ENCODE results near the gene MEMO1. TPM values are rescaled to one million over a fixed set of nuclear protein-coding genes. Genes with fewer than 3 reads are reported as not detected.

MEMO1 gene
- total RNA-seq, 1 experiment from 2014 or later: 44.7 TPM

GRCh38 chr2:31978436-31978835 lies 32.4 kb downstream of the MEMO1 start:
- Histone ChIP-seq H3K27ac (ENCODE audit: low read depth, low read length) (no peak overlapping the region), H3K36me3 (ENCODE audit: control insufficient read depth in 1 of 2, insufficient read depth in 2 of 2, low read length in 2 of 2) (no peaks in the 10 kb centered on the region), H3K9me3 (ENCODE audit: control insufficient read depth in 1 of 2, insufficient read depth in 1 of 2, low read depth in 1 of 2, low read length in 2 of 2) (no peaks in the 10 kb centered on the region), H3K9me2 (ENCODE audit: insufficient read depth) (no peaks in the 10 kb centered on the region), H3K27me3 (ENCODE audit: insufficient read depth, low read length) (no peaks in the 10 kb centered on the region), H3K4me2 (ENCODE audit: low read length) (no peak overlapping the region), H4K20me1 (ENCODE audit: insufficient read depth) (peaks cover 10% of the 10 kb centered on the region; the same call in 1 of the 2 replicates), H2AFZ (ENCODE audit: low read depth, low read length, poor library complexity, severe bottlenecking) (no peak overlapping the region), H3K4me1 (ENCODE audit: control insufficient read depth in 1 of 2, insufficient read depth in 2 of 2, low read length in 2 of 2) (no peaks in the 10 kb centered on the region), H3K9ac (ENCODE audit: low read length) (no peak overlapping the region), H3K79me2 (ENCODE audit: insufficient read depth, low read length) (peaks cover 95% of the 10 kb centered on the region), H3K4me3 (replicated peaks in 1 of 2; ENCODE audit: low read depth in 1 of 2, low read length in 2 of 2) (no peak overlapping the region)
- DNase-seq (ENCODE audit: low read depth, low spot score) (no peak), ATAC-seq (no peak)
- ChIA-PET CTCF (no interaction called here), RAD21 (ENCODE audit: low non-redundant PET in 1 of 2, low total read pairs in 2 of 2, uncharacterized antibody in 2 of 2, unreplicated experiment in 2 of 2) (no interaction called here), POLR2A (no interaction called here)
- BruUV-seq (replicated peaks): no TSS peak
- TF ChIP-seq, protein P1, sequence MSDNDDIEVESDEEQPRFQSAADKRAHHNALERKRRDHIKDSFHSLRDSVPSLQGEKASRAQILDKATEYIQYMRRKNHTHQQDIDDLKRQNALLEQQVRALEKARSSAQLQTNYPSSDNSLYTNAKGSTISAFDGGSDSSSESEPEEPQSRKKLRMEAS (IDR thresholded peaks at IDR 0.05): no peak
- no peak for TF ChIP-seq EGR1 (IDR thresholded peaks at IDR 0.05; ENCODE audit: low read depth)
- TF ChIP-seq EZH2phosphoT487 (IDR thresholded peaks at IDR 0.05; ENCODE audit: borderline replicate concordance): no peak
- intact Hi-C loops (cut with micrococcal nuclease): no loop called here

DNA sequence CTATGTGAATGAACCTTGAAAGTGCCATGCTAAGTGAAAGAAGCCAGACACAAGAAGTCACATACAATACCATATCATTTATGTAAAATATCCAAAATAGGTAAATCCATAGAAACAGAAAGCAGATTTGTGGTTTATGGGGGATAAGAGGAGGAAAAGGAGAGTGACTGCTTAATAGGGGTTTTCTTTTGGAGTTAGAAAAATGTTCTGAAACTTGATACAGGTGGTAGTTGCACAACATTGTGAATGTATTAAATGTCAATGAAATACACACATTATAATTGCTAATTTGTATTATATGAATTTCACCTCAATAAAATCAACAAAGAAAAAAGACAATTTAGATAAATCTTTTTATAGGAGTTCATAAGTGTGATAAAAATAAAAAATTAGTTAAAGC lies 37.1 kb downstream of the MEMO1 start:
- ChIA-PET CTCF (no interaction called here), RAD21 (ENCODE audit: low non-redundant PET in 1 of 2, low total read pairs in 2 of 2, uncharacterized antibody in 2 of 2, unreplicated experiment in 2 of 2) (no interaction called here), POLR2A (no interaction called here)
- ATAC-seq (no peak), DNase-seq (ENCODE audit: low read depth, low spot score) (no peak)
- Histone ChIP-seq H4K20me1 (ENCODE audit: insufficient read depth) (peaks cover 4% of the 10 kb centered on the region; the same call in 1 of the 2 replicates), H3K4me2 (ENCODE audit: low read length) (no peak overlapping the region), H3K79me2 (ENCODE audit: insufficient read depth, low read length) (peaks cover 91% of the 10 kb centered on the region), H3K4me3 (replicated peaks in 1 of 2; ENCODE audit: low read depth in 1 of 2, low read length in 2 of 2) (no peak overlapping the region), H3K9me3 (ENCODE audit: control insufficient read depth in 1 of 2, insufficient read depth in 1 of 2, low read depth in 1 of 2, low read length in 2 of 2) (no peaks in the 10 kb centered on the region), H3K27ac (ENCODE audit: low read depth, low read length) (no peak overlapping the region), H3K4me1 (ENCODE audit: control insufficient read depth in 1 of 2, insufficient read depth in 2 of 2, low read length in 2 of 2) (no peaks in the 10 kb centered on the region), H3K9ac (ENCODE audit: low read length) (no peak overlapping the region), H3K9me2 (ENCODE audit: insufficient read depth) (no peaks in the 10 kb centered on the region), H3K27me3 (ENCODE audit: insufficient read depth, low read length) (no peaks in the 10 kb centered on the region), H2AFZ (ENCODE audit: low read depth, low read length, poor library complexity, severe bottlenecking) (no peak overlapping the region), H3K36me3 (ENCODE audit: control insufficient read depth in 1 of 2, insufficient read depth in 2 of 2, low read length in 2 of 2) (no peaks in the 10 kb centered on the region)
- intact Hi-C loops (cut with micrococcal nuclease): no loop called here
- BruUV-seq (replicated peaks): no TSS peak
- no peak for TF ChIP-seq POLR2AphosphoS5 (IDR thresholded peaks at IDR 0.05; ENCODE audit: low read depth, low read length)
- TF ChIP-seq, protein P1 (IDR thresholded peaks at IDR 0.05): no peak
- TF ChIP-seq CEBPB (IDR thresholded peaks at IDR 0.05; ENCODE audit: low read depth): no peak
- no peak for TF ChIP-seq SIN3A (IDR thresholded peaks at IDR 0.05; ENCODE audit: low read depth)
- TF ChIP-seq RAD21 (IDR thresholded peaks at IDR 0.05; ENCODE audit: low read depth): no peak
- TF ChIP-seq CBX3 (IDR thresholded peaks at IDR 0.05; ENCODE audit: low read depth): no peak
- TF ChIP-seq ATF3 (IDR thresholded peaks at IDR 0.05): no peak
- TF ChIP-seq, protein P2, sequence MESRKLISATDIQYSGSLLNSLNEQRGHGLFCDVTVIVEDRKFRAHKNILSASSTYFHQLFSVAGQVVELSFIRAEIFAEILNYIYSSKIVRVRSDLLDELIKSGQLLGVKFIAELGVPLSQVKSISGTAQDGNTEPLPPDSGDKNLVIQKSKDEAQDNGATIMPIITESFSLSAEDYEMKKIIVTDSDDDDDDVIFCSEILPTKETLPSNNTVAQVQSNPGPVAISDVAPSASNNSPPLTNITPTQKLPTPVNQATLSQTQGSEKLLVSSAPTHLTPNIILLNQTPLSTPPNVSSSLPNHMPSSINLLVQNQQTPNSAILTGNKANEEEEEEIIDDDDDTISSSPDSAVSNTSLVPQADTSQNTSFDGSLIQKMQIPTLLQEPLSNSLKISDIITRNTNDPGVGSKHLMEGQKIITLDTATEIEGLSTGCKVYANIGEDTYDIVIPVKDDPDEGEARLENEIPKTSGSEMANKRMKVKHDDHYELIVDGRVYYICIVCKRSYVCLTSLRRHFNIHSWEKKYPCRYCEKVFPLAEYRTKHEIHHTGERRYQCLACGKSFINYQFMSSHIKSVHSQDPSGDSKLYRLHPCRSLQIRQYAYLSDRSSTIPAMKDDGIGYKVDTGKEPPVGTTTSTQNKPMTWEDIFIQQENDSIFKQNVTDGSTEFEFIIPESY (IDR thresholded peaks at IDR 0.05; ENCODE audit: extremely low read depth, insufficient replicate concordance, low read length): no peak

Data from HCT116 (cell line).